Stomach (tissue), 4 donors: ENCODE data around the gene LRRC51.

Experiments used
- CTCF ChIP-seq, 7 experiments: fragments of 450-650 bp in 4 of 7; fragments of 200-600 bp in 3 of 7; sonication (generic) in 3 of 7; IDR thresholded peaks; one replicate each; pipeline ENCODE4 v1.5.1; 2016 to 2019; ENCODE audit warnings: antibody characterized with exemption in 7 of 7, control low read depth in 2 of 7, mild to moderate bottlenecking in 1 of 7
- POLR2A ChIP-seq, 4 donors: fragments of 450-650 bp; IDR thresholded peaks; one replicate each; pipeline ENCODE4 v1.6.1; 2016; ENCODE audit warnings: antibody characterized with exemption in 4 of 4, control low read depth in 2 of 4, mild to moderate bottlenecking in 1 of 4, moderate library complexity in 1 of 4
- POLR2AphosphoS5 ChIP-seq, 3 donors: sonication (generic); formaldehyde crosslinking; IDR thresholded peaks; one replicate each; pipeline ENCODE4 v1.6.1; 2016; ENCODE audit warnings: antibody characterized with exemption in 3 of 3

- TF ChIP-seq CTCF (IDR thresholded peaks at IDR 0.05) (no peak), POLR2A (IDR thresholded peaks at IDR 0.05) (no peak), POLR2AphosphoS5 (IDR thresholded peaks at IDR 0.05) (peak; percentile 2 to 66 (median 5))
Measured at GRCh38 chr11:72039031-72039855, 41.4 kb upstream of the LRRC51 start.
